ENCODE data around the gene SHOC1. TPM values are rescaled to one million over a fixed set of nuclear protein-coding genes. Genes with fewer than 3 reads are reported as not detected.

SHOC1 gene
- total and polyA plus RNA-seq, 10 donors: 0.07 TPM; not detected in 9

DNA sequence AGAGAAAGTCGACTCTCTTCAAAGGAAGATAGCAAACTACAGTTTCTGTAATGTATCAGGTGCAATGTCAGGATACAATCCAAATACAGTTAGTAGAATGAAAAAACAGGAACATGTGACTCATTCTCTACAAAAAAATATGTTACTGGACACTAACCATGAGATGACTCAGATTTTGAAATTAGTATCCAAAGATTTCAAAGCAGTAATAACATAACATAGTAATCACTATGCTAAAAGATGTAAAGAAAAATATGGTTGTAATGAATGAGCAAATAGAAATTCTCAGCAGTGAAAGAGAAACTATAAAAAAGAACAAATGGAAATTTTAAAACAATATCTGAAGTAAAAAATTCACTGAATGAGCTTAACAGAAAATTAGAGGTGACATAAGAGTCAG, 42.3 kb downstream of the SHOC1 start:
- no peaks in the 10 kb centered on the region for H3K36me3 ChIP-seq
- H3K4me3 ChIP-seq: no peak overlapping the region
- H3K4me1 ChIP-seq: no peaks in the 10 kb centered on the region
- intact Hi-C loops (cut with DNase I; ENCODE audit: low total_unique reads): no loop called here
- no peak for DNase-seq
- no peaks in the 10 kb centered on the region for H3K27me3 ChIP-seq (replicated peaks in 1 of 7)
- H3K27ac ChIP-seq: no peak overlapping the region
- TF ChIP-seq POLR2AphosphoS5 (IDR thresholded peaks at IDR 0.05) (no peak), CTCF (IDR thresholded peaks at IDR 0.05 in 8 of 11, conservative IDR thresholded peaks at IDR 0.05 in 3 of 11) (no peak), POLR2A (IDR thresholded peaks at IDR 0.05) (no peak)
- WGBS, 5 donors: 84 to 100% (median 95%) methylated on average over 1 of the region's 1 CpG
- H3K9me3 ChIP-seq: peaks cover 0 to 28% (median 17%) of the 10 kb centered on the region in 8 donors

Small RNAs within 50 kb of the gene (small RNA-seq; reads per million reads assigned to genes)
- gene RNU6-1013P: 0 reads per million in 4 donors

Other genes starting within 250 kb of the SHOC1 start
- 10 to 100 TPM in 4 of 7 donors, 1 to 10 TPM in 3; 7.1 to 14.6 (median 11.8) TPM for gene PTGR1, start 195.3 kb downstream of the SHOC1 start, total RNA-seq
- gene PTGR1, start 195.3 kb downstream of the SHOC1 start, polyA plus RNA-seq: 1 to 10 TPM; 2.8 to 4.1 (median 3.2) TPM
- 1 to 10 TPM; 3.3 to 6.0 (median 4.1) TPM for gene DNAJC25, start 163.6 kb downstream of the SHOC1 start, total RNA-seq
- 1 to 10 TPM; 3.1 to 3.4 (median 3.3) TPM for gene DNAJC25, start 163.6 kb downstream of the SHOC1 start, polyA plus RNA-seq
- gene GNG10, start 133.3 kb downstream of the SHOC1 start, total RNA-seq: 100 to 1,000 TPM in 1 of 7 donors, 10 to 100 TPM in 6; 34.5 to 141 (median 59.5) TPM
- 10 to 100 TPM; 34.0 to 63.6 (median 45.7) TPM for gene GNG10, start 133.3 kb downstream of the SHOC1 start, polyA plus RNA-seq
- gene UGCG, start 101.9 kb upstream of the SHOC1 start, total RNA-seq: 100 to 1,000 TPM in 3 of 7 donors, 10 to 100 TPM in 4; 62.8 to 178 (median 100.0) TPM
- gene UGCG, start 101.9 kb upstream of the SHOC1 start, polyA plus RNA-seq: 10 to 100 TPM; 18.1 to 23.8 (median 20.7) TPM

Measured in spleen (tissue), 11 donors.